GM18505 (cell line): ENCODE measurements around the gene EFCAB7.
"Not testable (repeated sequence)": the region's sequence is repeated elsewhere in the genome, so short reads cannot be mapped to it uniquely, and the experiment has no call there.

Source experiments
- ATAC-seq: cut with Tn5 transposase; IDR thresholded peaks from one replicate; pipeline ENCODE4 v1.9.1; 2021; ENCODE audit not compliant: unreplicated experiment
- POLR2A ChIP-seq: IDR thresholded peaks from 4 replicates; pipeline ENCODE4 v1.6.1; 2011; ENCODE audit warnings: borderline replicate concordance; ENCODE audit not compliant: insufficient read depth, insufficient read length; ENCODE audit errors: extremely low read depth

EFCAB7 gene

DNA sequence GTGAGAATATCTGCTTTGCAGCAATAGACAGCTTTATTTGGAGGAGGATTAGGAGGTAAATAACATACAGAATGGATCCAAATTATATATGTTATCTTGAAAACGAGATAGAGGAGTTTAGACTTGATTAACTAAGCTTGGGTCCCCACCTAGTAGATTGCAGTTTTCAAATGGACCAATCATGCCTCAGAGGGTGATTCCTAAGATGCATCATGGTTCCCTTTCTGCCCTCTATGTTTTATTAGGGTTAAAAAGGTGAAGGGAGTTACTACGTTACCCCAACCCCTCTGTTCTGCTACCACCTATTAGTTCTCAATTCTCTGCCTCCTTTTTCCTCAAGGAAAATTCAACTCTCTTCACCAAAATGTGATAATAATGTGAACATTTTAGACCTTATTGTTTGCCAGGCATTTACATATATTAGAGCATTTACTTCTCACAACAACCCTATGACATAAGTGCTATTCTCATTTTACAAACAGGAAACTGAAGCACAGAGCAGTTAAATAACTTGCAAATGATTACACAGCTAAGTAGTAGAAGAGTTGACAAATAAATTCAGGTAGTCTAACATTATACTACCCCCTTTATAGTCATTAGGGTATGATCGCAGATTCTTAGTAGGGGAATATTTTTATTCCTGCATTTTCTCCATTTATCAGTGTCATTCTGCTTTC lies 46.5 kb downstream of the EFCAB7 start:
- ATAC-seq, result no peak

DNA sequence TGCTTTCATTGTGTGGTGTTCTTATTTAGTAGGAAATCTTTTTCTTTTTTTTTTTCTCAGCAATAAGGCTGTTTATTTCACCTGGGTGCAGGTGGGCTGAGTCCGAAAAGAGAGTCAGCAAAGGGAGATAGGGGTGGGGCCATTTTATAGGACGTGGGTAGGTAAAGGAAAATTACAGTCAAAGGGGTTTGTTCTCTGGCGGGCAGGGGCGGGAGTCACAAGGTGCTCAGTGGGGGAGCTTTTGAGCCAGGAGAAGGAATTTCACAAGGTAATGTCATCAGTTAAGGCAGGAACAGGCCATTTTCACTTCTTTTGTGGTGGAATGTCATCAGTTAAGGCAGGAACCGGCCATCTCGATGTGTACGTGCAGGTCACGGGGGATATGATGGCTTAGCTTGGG lies 49.4 kb downstream of the EFCAB7 start:
- not testable (repeated sequence) for ATAC-seq

More for the DNA sequence above, 46.5 kb downstream of the EFCAB7 start:
- TF ChIP-seq POLR2A, result no peak

DNA sequence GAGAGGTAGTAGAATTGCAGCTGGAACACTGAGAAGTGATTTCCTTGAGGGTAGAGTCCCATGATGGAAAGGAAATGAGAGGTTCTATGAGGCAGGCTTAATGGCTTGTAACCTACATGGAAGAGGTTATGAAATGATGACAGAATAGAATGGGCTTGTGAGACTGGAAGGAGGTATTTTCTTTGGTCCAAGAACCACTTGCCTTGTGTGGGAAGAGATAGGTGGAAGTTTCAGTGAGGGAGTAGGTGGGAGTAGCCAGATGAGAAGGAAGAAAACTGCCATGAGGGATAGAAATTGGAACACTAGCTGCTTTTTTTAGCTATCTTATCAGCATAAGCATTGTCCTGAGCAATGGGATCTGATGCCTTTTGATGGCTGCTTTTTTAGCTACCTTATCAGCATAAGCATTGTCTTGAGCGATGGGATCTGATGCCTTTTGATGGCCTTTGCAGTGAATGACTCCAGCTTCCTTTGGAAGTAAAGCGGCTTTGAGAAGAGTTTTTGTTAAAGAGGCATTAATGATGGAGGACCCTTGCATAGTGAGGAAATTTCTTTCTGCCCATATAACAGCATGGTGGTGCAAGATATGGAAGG lies 51.0 kb downstream of the EFCAB7 start:
- ATAC-seq, result not testable (repeated sequence)

DNA sequence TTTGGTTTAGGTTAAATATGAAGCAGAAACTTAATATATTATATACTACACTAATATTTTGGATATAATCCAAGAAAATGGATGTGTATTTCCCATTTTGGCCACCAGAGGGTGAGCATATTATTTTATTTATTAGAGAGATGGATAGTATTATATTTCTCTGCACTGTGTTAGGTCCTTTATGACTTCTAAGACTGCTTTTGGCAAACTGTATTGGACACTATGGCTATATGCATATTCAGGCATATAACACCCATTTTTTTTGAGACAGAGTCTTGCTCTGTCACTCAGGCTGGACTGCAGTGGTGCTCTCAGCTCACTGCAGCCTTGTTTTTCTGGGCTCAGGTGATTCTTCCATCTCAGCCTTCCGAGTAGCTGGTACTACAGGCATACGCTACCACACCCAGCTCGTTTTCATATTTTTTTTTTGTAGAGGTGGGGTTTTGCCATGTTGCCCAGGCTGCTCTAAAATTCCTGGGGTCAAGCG lies 52.1 kb downstream of the EFCAB7 start:
- TF ChIP-seq POLR2A, result no peak
- no peak for ATAC-seq

DNA sequence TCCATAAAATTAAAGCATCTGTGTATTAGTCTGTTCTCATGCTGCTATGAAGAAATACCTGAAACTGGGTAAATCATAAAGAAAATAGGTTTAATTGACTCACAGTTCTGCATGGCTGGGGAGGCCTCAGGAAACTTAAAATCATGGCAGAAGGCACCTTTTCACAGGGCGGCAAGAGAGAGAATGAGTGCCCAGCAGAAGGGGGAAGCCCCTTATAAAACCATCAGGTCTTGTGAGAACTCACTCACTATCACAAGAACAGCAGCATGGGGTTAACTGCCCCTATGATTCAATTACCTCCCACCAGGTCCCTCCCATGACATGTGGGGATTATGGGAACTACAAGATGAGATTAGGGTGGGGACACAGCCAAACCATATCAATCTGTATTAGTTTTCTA lies 63.0 kb downstream of the EFCAB7 start:
- not testable (repeated sequence) for ATAC-seq

DNA sequence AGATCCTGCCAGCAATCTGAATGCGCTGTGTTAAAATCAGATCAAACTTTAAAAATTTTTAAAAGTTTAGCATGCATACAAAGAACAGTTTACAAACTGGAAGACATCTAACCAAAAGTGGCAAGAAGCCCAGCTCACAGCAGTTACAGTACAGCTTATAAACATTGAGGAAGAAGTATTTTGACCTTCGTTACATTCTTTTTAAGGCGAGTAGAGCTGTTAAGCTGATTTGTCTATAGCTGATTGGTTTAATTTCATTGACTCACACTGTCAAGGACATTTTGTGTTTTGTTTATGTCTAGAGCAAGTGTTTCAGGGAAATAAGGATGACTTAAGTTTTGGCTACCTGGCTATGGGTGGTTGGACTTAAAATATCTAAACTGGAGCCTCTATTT lies 66.8 kb downstream of the EFCAB7 start:
- no peak for ATAC-seq
- TF ChIP-seq POLR2A, result no peak

DNA sequence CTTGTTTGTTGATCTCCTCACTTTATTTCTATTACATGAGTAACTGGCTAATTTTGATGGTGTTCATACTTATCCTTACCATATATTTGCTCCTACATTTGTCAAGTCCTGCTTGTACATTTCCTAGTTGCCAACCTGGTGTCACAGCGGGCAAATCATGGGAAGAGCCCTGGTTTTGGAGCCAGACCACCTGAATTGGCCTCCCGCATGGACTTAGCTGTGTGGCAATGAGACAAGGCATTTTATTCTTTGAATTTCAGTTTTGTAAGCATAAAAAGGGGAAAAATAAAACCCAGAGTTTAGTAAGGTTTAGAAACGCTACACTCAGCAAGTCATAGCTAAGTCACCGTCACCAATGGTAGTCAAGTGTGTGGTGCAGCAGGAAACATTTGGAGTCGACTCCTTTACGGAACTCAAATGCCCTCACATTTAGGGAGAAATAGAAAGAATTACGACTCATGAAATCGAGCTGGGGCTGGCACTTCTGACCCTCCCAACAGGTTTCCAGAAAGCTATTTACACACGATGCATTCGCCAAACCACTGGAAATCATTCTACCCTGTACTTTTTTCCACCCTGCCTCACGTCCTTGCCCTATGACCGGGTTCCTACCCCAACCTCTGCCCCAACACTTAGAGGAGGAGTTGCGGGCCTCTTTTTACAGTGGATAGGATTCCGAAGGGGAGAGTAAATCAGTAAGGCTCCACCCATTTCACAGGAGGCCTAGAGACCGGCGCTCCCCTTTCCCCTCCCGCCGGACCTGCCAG lies 69.4 kb downstream of the EFCAB7 start:
- no peak for TF ChIP-seq POLR2A
- no peak for ATAC-seq

DNA sequence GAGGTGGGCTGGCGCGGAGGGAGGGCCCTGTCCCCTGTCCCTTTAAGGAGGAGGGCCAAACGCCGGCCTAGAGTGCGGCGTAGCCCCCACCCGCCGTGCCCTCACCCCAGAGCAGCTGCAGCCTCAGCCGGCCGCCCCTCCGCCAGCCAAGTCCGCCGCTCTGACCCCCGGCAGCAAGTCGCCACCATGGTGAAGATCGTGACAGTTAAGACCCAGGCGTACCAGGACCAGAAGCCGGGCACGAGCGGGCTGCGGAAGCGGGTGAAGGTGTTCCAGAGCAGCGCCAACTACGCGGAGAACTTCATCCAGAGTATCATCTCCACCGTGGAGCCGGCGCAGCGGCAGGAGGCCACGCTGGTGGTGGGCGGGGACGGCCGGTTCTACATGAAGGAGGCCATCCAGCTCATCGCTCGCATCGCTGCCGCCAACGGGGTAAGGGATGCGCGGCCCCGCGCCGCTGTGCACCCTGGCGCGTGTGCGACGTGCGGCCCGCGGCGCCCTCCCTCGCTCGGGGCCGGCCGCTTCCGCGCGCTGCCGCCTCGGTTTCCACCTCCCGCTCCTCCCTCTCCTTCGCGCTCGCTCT lies 70.1 kb downstream of the EFCAB7 start, which contains the start of gene PGM1:
PGM1 (plus strand) TSS at position 109 of the 583 bp plus-strand sequence; CDS start at position 187, 78 bp downstream.
- peak; percentile 81 for ATAC-seq

DNA sequence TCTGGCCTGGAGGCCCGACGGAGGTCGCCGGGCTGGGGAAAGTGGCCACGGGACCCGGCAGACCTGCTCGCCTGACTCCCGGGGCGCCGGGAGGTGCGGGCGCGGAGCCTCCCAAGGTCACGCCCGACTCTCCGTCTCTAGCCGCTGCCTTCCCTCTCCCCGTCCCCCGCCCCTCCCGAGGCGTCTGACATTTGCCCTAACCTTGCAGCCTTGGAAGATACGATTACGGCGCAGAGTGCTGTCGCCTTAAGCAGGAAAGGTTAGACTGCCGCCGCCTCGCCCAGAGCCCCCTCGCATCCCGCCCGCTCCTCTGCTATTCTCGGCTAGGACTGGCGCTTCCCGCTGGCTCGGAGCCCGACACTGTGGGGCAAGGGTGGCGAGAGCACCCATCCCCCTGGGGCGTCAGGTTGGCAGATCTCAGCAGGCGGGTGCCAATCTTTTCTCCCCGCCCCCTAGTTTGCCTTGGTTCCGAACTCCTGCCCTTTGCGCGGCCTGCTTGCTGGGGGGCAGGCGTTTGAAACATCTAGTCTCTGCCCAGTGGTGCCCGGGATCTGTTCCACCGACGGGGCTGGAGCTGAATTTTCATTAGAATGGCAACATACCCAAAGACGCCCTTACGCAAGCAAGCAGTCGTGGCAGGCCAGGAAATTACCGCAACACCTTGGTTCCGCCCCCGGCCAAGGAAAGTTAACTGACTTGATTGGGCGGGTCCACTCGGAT lies 70.7 kb downstream of the EFCAB7 start:
- TF ChIP-seq POLR2A, result no peak
- ATAC-seq, result peak; percentile 40

More for the DNA sequence above, 70.1 kb downstream of the EFCAB7 start, which contains the start of gene PGM1:
- peak; percentile 70 for TF ChIP-seq POLR2A

DNA sequence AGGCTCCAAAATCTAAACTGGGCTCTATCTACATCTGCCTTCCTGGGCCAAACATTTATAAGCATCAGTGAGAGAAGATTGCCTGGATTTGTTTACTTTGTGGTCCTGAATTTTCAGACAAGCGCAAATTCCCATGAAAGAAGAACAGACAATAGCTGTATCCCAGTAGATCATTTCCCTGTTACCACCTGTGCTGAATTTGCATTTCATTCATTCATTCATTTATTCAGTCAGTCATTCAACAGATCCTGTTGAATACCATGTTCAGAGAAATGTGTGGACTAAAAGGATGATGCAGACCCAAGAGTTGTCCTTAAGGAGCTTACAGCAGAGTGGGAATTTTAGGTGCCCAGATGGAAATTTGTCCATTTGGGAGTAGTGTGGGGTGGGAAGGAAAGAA lies 72.1 kb downstream of the EFCAB7 start:
- no peak for TF ChIP-seq POLR2A
- no peak for ATAC-seq

DNA sequence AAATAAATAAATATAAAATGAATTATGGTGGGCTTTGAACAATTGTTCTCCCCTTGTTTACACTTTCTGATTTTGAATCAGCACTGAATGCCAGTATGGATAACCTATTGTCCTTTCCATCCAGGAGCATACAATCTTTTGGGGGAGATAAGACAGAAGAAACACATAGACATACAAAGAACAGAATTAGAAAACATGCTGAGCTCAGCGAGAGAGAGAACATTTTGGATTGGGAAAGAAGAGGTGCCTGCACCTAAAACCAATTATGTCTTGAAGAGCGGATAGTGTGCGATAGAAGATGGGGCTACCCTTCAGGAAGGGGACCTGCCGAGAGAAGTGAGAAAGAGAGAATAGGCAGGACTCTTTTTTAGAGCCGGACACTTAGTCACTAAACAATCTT lies 76.5 kb downstream of the EFCAB7 start:
- ATAC-seq, result no peak
- TF ChIP-seq POLR2A, result no peak

DNA sequence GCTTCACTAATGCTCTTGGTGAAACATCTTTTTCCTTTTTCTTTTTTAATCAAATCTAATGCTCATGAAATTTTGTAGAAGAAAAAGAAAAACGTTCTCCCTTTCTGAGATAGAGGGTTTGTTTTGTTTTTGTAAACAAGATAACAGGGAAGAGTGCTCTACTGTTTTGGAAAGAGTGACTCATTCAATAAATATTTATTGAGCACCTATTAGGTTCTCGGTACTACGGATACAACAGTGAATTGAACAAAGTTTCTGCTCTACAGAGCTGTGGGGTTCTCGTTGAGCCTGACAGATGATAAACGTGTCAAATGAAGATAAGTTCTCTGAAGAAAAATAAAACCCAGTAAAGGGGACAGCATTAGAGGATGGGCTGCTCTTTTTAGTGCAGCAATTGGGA lies 76.9 kb downstream of the EFCAB7 start:
- ATAC-seq, result no peak
- TF ChIP-seq POLR2A, result no peak

DNA sequence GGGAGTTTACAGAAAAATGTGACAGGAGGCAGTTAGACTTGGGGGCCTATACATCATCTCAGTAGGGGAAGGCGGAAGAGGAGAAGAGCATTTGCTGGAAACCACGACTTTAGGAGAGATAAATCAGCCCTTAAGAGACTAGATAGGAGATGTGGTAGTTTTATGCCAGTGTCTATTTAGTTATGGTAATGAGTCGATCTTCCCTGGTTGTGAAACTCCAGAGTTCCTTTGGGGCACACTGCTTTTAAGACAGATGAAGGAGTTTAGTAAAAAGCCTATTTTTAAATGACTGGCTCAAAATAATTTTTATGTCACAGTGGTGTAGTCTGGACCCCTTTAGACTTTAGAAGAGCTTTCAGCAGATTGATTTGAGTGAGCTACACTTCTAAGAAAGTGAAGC lies 77.7 kb downstream of the EFCAB7 start:
- TF ChIP-seq POLR2A, result no peak
- no peak for ATAC-seq
